GM19023 (cell line): Measurements from ENCODE around the gene HAUS7.
A peak's percentile ranks its signal among the peaks of the same experiment; 100 is the strongest.

ENCODE experiments used
- ATAC-seq: cut with Tn5 transposase; IDR thresholded peaks from one replicate; pipeline ENCODE4 v1.9.1; 2021; ENCODE audit warnings: mild to moderate bottlenecking, moderate library complexity; ENCODE audit not compliant: unreplicated experiment

HAUS7 gene

GRCh38 chrX:153470411-153471363 lies at the start of gene HAUS7:
TSS of gene HAUS7 (minus strand) at chrX:153470576. CDS start at chrX:153470557, 19 bp downstream.
- peak; percentile 83 for ATAC-seq

GRCh38 chrX:153519569-153520286 lies 49.4 kb upstream of the HAUS7 start:
- no peak for ATAC-seq

GRCh38 chrX:153517946-153518834 lies 47.8 kb upstream of the HAUS7 start:
- no peak for ATAC-seq

- ATAC-seq: no peak
Observed at GRCh38 chrX:153517423-153517822, 47.0 kb upstream of the HAUS7 start, which contains the start of gene ATP2B3. TSS of gene ATP2B3 (plus strand) at chrX:153517642. CDS start at chrX:153536248, 18,606 bp downstream.

- no peak for ATAC-seq
Observed at GRCh38 chrX:153516073-153516472, 45.7 kb upstream of the HAUS7 start.

GRCh38 chrX:153515435-153515834 lies 45.1 kb upstream of the HAUS7 start:
- no peak for ATAC-seq

GRCh38 chrX:153514259-153514658 lies 43.9 kb upstream of the HAUS7 start:
- ATAC-seq: no peak

GRCh38 chrX:153513265-153513664 lies 42.9 kb upstream of the HAUS7 start:
- ATAC-seq: no peak

GRCh38 chrX:153512501-153512893 lies 42.1 kb upstream of the HAUS7 start:
- ATAC-seq: no peak

GRCh38 chrX:153511784-153512500 lies 41.6 kb upstream of the HAUS7 start:
- ATAC-seq: no peak

GRCh38 chrX:153510383-153510782 lies 40.0 kb upstream of the HAUS7 start:
- no peak for ATAC-seq

GRCh38 chrX:153509592-153509991 lies 39.2 kb upstream of the HAUS7 start:
- no peak for ATAC-seq

GRCh38 chrX:153507484-153508178 lies 37.3 kb upstream of the HAUS7 start:
- peak; percentile 94 for ATAC-seq

- ATAC-seq: no peak
Observed at GRCh38 chrX:153505361-153505760, 35.0 kb upstream of the HAUS7 start.

GRCh38 chrX:153504445-153505016 lies 34.2 kb upstream of the HAUS7 start:
- ATAC-seq: no peak

- ATAC-seq: no peak
Observed at GRCh38 chrX:153502796-153503195, 32.4 kb upstream of the HAUS7 start.

GRCh38 chrX:153502131-153502530 lies 31.8 kb upstream of the HAUS7 start:
- ATAC-seq: no peak

GRCh38 chrX:153501530-153501929 lies 31.2 kb upstream of the HAUS7 start:
- no peak for ATAC-seq

- no peak for ATAC-seq
Observed at GRCh38 chrX:153500676-153501280, 30.4 kb upstream of the HAUS7 start.
